GM23338 (cell line): ENCODE measurements around the gene WASF2. TPM values are rescaled to one million over a fixed set of nuclear protein-coding genes. Genes with fewer than 3 reads are reported as not detected.

ENCODE experiments used
- ATAC-seq: fragments of 200-7000 bp; cut with Tn5 transposase; 3 replicates; pipeline ENCODE4 v1.9.1; 2020
- DNase-seq: peaks from one replicate; pipeline ENCODE4 v3.0.0-alpha.2; 2015; ENCODE audit warnings: low spot score
- H2AFZ ChIP-seq: fragments of 200-600 bp; sonication (generic); 2 replicates; pipeline ENCODE4 v1.8.0; 2016; ENCODE audit warnings: antibody characterized with exemption, mild to moderate bottlenecking, moderate library complexity
- H3F3A ChIP-seq: fragments of 200-600 bp; sonication (generic); replicated peaks from 2 replicates; pipeline ENCODE4 v1.8.0; 2017; ENCODE audit warnings: antibody characterized with exemption, mixed run types, low read depth
- H3K27ac ChIP-seq: fragments of 200-600 bp; sonication (generic); 2 replicates; pipeline ENCODE4 v1.6.1; 2016; ENCODE audit warnings: low read depth
- H3K27me3 ChIP-seq: fragments of 200-600 bp; sonication (generic); 2 replicates; pipeline ENCODE4 v1.8.0; 2016; ENCODE audit warnings: mild to moderate bottlenecking, mixed run types, moderate library complexity; ENCODE audit not compliant: insufficient read depth
- H3K36me3 ChIP-seq: fragments of 200-600 bp; sonication (generic); 2 replicates; pipeline ENCODE4 v1.8.0; 2016; ENCODE audit warnings: mild to moderate bottlenecking; ENCODE audit not compliant: insufficient read depth
- H3K4me1 ChIP-seq: fragments of 200-600 bp; sonication (generic); 2 replicates; pipeline ENCODE4 v1.8.0; 2016; ENCODE audit warnings: mild to moderate bottlenecking, moderate library complexity; ENCODE audit not compliant: insufficient read depth
- H3K4me2 ChIP-seq: fragments of 200-600 bp; sonication (generic); 2 replicates; pipeline ENCODE4 v1.7.1; 2017; ENCODE audit warnings: mixed run types
- H3K4me3 ChIP-seq: fragments of 200-600 bp; sonication (generic); 2 replicates; pipeline ENCODE4 v1.6.1; 2016; ENCODE audit warnings: mixed run types
- H3K79me2 ChIP-seq: fragments of 200-600 bp; sonication (generic); replicated peaks from 2 replicates; pipeline ENCODE4 v1.8.0; 2017; ENCODE audit warnings: mild to moderate bottlenecking; ENCODE audit not compliant: insufficient read depth
- H3K9me2 ChIP-seq: fragments of 200-600 bp; sonication (generic); 2 replicates; pipeline ENCODE4 v1.8.0; 2017; ENCODE audit not compliant: insufficient read depth
- H4K20me1 ChIP-seq: fragments of 200-600 bp; sonication (generic); replicated peaks from 2 replicates; pipeline ENCODE4 v1.8.0; 2017; ENCODE audit warnings: mild to moderate bottlenecking; ENCODE audit not compliant: insufficient read depth
- H3K27ac Mint-ChIP-seq: 2 replicates; pipeline ENCODE4 v1.8.0; 2020; ENCODE audit warnings: inconsistent platforms, mild to moderate bottlenecking, moderate library complexity, mixed read lengths
- H3K27me3 Mint-ChIP-seq: 3 replicates; pipeline ENCODE4 v1.8.0; 2022; ENCODE audit warnings: low read depth, mild to moderate bottlenecking, moderate library complexity, mixed read lengths, inconsistent platforms; ENCODE audit not compliant: insufficient read depth, poor library complexity
- H3K36me3 Mint-ChIP-seq: 3 replicates; pipeline ENCODE4 v1.8.0; 2021; ENCODE audit warnings: low read depth, mild to moderate bottlenecking, inconsistent platforms, moderate library complexity, mixed read lengths
- H3K4me1 Mint-ChIP-seq: 3 replicates; pipeline ENCODE4 v1.8.0; 2020; ENCODE audit warnings: mild to moderate bottlenecking, inconsistent platforms, mixed read lengths
- H3K4me3 Mint-ChIP-seq: 3 replicates; pipeline ENCODE4 v1.8.0; 2021; ENCODE audit warnings: moderate library complexity, mild to moderate bottlenecking, inconsistent platforms, mixed read lengths
- H3K9me3 Mint-ChIP-seq: 3 replicates; pipeline ENCODE4 v1.8.0; 2020; ENCODE audit warnings: moderate library complexity, mild to moderate bottlenecking, inconsistent platforms, mixed read lengths
- CREB1 ChIP-seq: fragments of 250-450 bp; sonication (Bioruptor Pico); IDR thresholded peaks from 2 replicates; pipeline ENCODE4 v1.5.0; 2020; ENCODE audit warnings: low read depth, mild to moderate bottlenecking, moderate library complexity
- EZH2 ChIP-seq: fragments of 200-600 bp; sonication (generic); IDR thresholded peaks from one replicate; pipeline ENCODE4 v1.8.0; 2017; ENCODE audit warnings: antibody characterized with exemption, mild to moderate bottlenecking, low read depth; ENCODE audit not compliant: unreplicated experiment
- EZH2phosphoT487 ChIP-seq: fragments of 200-600 bp; sonication (generic); IDR thresholded peaks from one replicate; pipeline ENCODE4 v1.8.1; 2018; ENCODE audit warnings: antibody characterized with exemption; ENCODE audit not compliant: unreplicated experiment
- JUNB ChIP-seq: IDR thresholded peaks from one replicate; pipeline ENCODE4 v1.6.1; 2016; ENCODE audit warnings: antibody characterized with exemption; ENCODE audit not compliant: unreplicated experiment
- NANOG ChIP-seq: IDR thresholded peaks from 2 replicates; pipeline ENCODE4 v1.6.1; 2016; ENCODE audit warnings: antibody characterized with exemption, borderline replicate concordance
- POLR2AphosphoS5 ChIP-seq: IDR thresholded peaks from 2 replicates; pipeline ENCODE4 v1.6.1; 2016; ENCODE audit warnings: antibody characterized with exemption, low read depth
- STAT1 ChIP-seq: IDR thresholded peaks from one replicate; pipeline ENCODE4 v1.6.1; 2016; ENCODE audit warnings: antibody characterized with exemption; ENCODE audit not compliant: unreplicated experiment
- ZNF114 ChIP-seq: fragments of 250-450 bp; sonication (Bioruptor Pico); IDR thresholded peaks from 2 replicates; pipeline ENCODE4 v1.5.0; 2020; ENCODE audit warnings: mild to moderate bottlenecking, moderate library complexity
- ZNF331 ChIP-seq: fragments of 250-450 bp; sonication (Bioruptor Pico); IDR thresholded peaks from 2 replicates; pipeline ENCODE4 v1.5.0; 2020; ENCODE audit warnings: low read depth, mild to moderate bottlenecking, moderate library complexity
- polyA plus RNA-seq: library from polyadenylated mRNA; unstranded; fragments of >200 nt; fragmentation: Nextera tagmentation; extraction: Ambion mirVana; gene quantifications from 2 replicates; pipeline ENCODE4 v1.2.1, GENCODE V29; 2016
- total RNA-seq: library from RNA; depleted of rRNA; stranded (reverse); fragments of >200 nt; shearing (Covaris generic); gene quantifications from 2 replicates; pipeline ENCODE4 v1.2.3, GENCODE V29; 2014
- TF ChIP-seq, protein P1 (sequence below): IDR thresholded peaks from one replicate; pipeline ENCODE4 v1.6.1; 2018; ENCODE audit warnings: antibody characterized with exemption; ENCODE audit not compliant: unreplicated experiment
- TF ChIP-seq, protein P2 (sequence below), 2 experiments: fragments of 200-600 bp in 1 of 2; sonication (generic) in 1 of 2; conservative IDR thresholded peaks; 2 replicates each; pipeline versions ENCODE4 v1.5.1 to v1.6.1; 2016 to 2017; ENCODE audit warnings: antibody characterized with exemption in 2 of 2, low read depth in 2 of 2, mild to moderate bottlenecking in 2 of 2, moderate library complexity in 1 of 2
- TF ChIP-seq, protein P3 (sequence below): fragments of 250-450 bp; sonication (Bioruptor Pico); IDR thresholded peaks from 2 replicates; pipeline ENCODE4 v1.5.0; 2020; ENCODE audit warnings: mild to moderate bottlenecking, moderate library complexity
- TF ChIP-seq, protein P4 (sequence below): IDR thresholded peaks from 2 replicates; pipeline ENCODE4 v1.6.1; 2016; ENCODE audit warnings: antibody characterized with exemption

WASF2 gene
- total and polyA plus RNA-seq, 2 experiments from 2014 or later = 40.9 to 95.6 TPM

DNA sequence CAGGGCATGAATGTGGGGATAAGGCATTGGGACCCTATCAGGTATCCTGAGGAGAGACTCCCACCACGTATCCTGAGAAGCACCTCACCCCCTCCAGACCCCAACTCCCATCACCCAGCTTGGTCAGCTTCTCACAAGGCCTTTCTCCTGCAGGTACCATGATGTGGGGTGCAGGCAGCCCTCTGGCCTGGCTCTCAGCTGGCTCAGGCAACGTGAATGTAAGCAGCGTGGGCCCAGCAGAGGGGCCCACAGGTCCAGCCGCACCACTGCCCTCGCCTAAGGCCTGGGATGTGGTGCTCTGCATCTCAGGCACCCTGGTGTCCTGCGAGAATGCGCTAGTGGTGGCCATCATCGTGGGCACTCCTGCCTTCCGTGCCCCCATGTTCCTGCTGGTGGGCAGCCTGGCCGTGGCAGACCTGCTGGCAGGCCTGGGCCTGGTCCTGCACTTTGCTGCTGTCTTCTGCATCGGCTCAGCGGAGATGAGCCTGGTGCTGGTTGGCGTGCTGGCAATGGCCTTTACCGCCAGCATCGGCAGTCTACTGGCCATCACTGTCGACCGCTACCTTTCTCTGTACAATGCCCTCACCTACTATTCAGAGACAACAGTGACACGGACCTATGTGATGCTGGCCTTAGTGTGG, 96.2 kb downstream of the WASF2 start:
- no peak for ATAC-seq
- no peaks in the 10 kb centered on the region for H3K79me2 ChIP-seq
- H3K9me2 ChIP-seq = no peaks in the 10 kb centered on the region
- peaks cover 7% of the 10 kb centered on the region; the same call in 1 of the 2 replicates for H3F3A ChIP-seq
- peaks cover 36% of the 10 kb centered on the region for H3K4me1 Mint-ChIP-seq
- peak overlapping the region; percentile 92 for H3K4me3 Mint-ChIP-seq
- peaks cover 5% of the 10 kb centered on the region; the same call in 1 of the 3 replicates for H3K36me3 Mint-ChIP-seq
- no peak overlapping the region for H3K27ac Mint-ChIP-seq
- no peak overlapping the region for H3K27ac ChIP-seq
- TF ChIP-seq CREB1 (no peak), EZH2 (no peak), EZH2phosphoT487 (no peak), JUNB (no peak), ZNF331 (no peak), ZNF114 (CRISPR knock-in tag) (no peak), NANOG (no peak), POLR2AphosphoS5 (no peak), STAT1 (no peak)
- TF ChIP-seq, protein P1, sequence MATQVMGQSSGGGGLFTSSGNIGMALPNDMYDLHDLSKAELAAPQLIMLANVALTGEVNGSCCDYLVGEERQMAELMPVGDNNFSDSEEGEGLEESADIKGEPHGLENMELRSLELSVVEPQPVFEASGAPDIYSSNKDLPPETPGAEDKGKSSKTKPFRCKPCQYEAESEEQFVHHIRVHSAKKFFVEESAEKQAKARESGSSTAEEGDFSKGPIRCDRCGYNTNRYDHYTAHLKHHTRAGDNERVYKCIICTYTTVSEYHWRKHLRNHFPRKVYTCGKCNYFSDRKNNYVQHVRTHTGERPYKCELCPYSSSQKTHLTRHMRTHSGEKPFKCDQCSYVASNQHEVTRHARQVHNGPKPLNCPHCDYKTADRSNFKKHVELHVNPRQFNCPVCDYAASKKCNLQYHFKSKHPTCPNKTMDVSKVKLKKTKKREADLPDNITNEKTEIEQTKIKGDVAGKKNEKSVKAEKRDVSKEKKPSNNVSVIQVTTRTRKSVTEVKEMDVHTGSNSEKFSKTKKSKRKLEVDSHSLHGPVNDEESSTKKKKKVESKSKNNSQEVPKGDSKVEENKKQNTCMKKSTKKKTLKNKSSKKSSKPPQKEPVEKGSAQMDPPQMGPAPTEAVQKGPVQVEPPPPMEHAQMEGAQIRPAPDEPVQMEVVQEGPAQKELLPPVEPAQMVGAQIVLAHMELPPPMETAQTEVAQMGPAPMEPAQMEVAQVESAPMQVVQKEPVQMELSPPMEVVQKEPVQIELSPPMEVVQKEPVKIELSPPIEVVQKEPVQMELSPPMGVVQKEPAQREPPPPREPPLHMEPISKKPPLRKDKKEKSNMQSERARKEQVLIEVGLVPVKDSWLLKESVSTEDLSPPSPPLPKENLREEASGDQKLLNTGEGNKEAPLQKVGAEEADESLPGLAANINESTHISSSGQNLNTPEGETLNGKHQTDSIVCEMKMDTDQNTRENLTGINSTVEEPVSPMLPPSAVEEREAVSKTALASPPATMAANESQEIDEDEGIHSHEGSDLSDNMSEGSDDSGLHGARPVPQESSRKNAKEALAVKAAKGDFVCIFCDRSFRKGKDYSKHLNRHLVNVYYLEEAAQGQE = no peak
- TF ChIP-seq, protein P2, sequence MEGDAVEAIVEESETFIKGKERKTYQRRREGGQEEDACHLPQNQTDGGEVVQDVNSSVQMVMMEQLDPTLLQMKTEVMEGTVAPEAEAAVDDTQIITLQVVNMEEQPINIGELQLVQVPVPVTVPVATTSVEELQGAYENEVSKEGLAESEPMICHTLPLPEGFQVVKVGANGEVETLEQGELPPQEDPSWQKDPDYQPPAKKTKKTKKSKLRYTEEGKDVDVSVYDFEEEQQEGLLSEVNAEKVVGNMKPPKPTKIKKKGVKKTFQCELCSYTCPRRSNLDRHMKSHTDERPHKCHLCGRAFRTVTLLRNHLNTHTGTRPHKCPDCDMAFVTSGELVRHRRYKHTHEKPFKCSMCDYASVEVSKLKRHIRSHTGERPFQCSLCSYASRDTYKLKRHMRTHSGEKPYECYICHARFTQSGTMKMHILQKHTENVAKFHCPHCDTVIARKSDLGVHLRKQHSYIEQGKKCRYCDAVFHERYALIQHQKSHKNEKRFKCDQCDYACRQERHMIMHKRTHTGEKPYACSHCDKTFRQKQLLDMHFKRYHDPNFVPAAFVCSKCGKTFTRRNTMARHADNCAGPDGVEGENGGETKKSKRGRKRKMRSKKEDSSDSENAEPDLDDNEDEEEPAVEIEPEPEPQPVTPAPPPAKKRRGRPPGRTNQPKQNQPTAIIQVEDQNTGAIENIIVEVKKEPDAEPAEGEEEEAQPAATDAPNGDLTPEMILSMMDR (conservative IDR thresholded peaks at IDR 0.05; ENCODE audit: low read depth in 2 of 2) = no peak
- TF ChIP-seq, protein P3, sequence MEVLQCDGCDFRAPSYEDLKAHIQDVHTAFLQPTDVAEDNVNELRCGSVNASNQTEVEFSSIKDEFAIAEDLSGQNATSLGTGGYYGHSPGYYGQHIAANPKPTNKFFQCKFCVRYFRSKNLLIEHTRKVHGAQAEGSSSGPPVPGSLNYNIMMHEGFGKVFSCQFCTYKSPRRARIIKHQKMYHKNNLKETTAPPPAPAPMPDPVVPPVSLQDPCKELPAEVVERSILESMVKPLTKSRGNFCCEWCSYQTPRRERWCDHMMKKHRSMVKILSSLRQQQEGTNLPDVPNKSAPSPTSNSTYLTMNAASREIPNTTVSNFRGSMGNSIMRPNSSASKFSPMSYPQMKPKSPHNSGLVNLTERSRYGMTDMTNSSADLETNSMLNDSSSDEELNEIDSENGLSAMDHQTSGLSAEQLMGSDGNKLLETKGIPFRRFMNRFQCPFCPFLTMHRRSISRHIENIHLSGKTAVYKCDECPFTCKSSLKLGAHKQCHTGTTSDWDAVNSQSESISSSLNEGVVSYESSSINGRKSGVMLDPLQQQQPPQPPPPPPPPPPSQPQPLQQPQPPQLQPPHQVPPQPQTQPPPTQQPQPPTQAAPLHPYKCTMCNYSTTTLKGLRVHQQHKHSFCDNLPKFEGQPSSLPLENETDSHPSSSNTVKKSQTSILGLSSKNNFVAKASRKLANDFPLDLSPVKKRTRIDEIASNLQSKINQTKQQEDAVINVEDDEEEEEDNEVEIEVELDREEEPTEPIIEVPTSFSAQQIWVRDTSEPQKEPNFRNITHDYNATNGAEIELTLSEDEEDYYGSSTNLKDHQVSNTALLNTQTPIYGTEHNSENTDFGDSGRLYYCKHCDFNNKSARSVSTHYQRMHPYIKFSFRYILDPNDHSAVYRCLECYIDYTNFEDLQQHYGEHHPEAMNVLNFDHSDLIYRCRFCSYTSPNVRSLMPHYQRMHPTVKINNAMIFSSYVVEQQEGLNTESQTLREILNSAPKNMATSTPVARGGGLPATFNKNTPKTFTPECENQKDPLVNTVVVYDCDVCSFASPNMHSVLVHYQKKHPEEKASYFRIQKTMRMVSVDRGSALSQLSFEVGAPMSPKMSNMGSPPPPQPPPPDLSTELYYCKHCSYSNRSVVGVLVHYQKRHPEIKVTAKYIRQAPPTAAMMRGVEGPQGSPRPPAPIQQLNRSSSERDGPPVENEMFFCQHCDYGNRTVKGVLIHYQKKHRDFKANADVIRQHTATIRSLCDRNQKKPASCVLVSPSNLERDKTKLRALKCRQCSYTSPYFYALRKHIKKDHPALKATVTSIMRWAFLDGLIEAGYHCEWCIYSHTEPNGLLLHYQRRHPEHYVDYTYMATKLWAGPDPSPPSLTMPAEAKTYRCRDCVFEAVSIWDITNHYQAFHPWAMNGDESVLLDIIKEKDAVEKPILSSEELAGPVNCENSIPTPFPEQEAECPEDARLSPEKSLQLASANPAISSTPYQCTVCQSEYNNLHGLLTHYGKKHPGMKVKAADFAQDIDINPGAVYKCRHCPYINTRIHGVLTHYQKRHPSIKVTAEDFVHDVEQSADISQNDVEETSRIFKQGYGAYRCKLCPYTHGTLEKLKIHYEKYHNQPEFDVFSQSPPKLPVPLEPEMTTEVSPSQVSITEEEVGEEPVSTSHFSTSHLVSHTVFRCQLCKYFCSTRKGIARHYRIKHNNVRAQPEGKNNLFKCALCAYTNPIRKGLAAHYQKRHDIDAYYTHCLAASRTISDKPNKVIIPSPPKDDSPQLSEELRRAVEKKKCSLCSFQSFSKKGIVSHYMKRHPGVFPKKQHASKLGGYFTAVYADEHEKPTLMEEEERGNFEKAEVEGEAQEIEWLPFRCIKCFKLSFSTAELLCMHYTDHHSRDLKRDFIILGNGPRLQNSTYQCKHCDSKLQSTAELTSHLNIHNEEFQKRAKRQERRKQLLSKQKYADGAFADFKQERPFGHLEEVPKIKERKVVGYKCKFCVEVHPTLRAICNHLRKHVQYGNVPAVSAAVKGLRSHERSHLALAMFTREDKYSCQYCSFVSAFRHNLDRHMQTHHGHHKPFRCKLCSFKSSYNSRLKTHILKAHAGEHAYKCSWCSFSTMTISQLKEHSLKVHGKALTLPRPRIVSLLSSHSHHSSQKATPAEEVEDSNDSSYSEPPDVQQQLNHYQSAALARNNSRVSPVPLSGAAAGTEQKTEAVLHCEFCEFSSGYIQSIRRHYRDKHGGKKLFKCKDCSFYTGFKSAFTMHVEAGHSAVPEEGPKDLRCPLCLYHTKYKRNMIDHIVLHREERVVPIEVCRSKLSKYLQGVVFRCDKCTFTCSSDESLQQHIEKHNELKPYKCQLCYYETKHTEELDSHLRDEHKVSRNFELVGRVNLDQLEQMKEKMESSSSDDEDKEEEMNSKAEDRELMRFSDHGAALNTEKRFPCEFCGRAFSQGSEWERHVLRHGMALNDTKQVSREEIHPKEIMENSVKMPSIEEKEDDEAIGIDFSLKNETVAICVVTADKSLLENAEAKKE (CRISPR knock-in tag) = no peak
- TF ChIP-seq, protein P4, sequence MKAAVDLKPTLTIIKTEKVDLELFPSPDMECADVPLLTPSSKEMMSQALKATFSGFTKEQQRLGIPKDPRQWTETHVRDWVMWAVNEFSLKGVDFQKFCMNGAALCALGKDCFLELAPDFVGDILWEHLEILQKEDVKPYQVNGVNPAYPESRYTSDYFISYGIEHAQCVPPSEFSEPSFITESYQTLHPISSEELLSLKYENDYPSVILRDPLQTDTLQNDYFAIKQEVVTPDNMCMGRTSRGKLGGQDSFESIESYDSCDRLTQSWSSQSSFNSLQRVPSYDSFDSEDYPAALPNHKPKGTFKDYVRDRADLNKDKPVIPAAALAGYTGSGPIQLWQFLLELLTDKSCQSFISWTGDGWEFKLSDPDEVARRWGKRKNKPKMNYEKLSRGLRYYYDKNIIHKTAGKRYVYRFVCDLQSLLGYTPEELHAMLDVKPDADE = no peak
- H3K4me2 ChIP-seq = peak overlapping the region; percentile 89
- H3K27me3 Mint-ChIP-seq = peaks cover 33% of the 10 kb centered on the region
- no peaks in the 10 kb centered on the region for H4K20me1 ChIP-seq
- no peak for DNase-seq
- H3K36me3 ChIP-seq = no peaks in the 10 kb centered on the region
- H3K4me3 ChIP-seq = peak overlapping the region; percentile 94; the same call in 1 of the 2 replicates
- H3K9me3 Mint-ChIP-seq = peaks cover under 1% of the 10 kb centered on the region; the same call in 1 of the 3 replicates
- no peaks in the 10 kb centered on the region for H3K27me3 ChIP-seq
- no peak overlapping the region for H2AFZ ChIP-seq
- peaks cover 19% of the 10 kb centered on the region for H3K4me1 ChIP-seq
